ENCODE results near the gene CCDC198. TPM values are rescaled to one million over a fixed set of nuclear protein-coding genes. Genes with fewer than 3 reads are reported as not detected.

Gene CCDC198
- total RNA-seq, 1 donor from 2014 or later: 178 TPM

DNA sequence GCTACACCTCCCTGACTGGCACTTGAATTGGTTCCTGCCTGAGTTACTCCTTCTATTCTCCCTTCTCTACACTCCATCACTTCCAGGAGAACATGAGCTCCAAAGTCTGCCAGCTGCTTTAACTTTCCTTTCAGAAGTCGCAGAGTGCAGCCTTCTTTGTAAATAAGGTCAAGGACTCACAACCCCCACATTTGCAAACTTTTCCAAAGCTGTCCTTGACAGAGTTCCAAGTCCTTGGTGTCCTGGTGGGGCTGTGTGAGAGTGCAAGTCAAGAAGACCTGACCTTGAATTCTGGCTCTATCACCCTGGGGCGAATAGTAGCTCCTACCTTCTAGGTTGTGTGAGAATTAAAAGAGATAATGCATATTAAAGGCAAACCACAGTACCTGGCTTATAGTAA, 15.6 kb downstream of the CCDC198 start:
- Mint-ChIP-seq H3K27me3 (no peaks in the 10 kb centered on the region), H3K4me1 (ENCODE audit: low read depth) (peaks cover 8% of the 10 kb centered on the region), H3K4me3 (ENCODE audit: low read depth) (no peak overlapping the region), H3K9me3 (ENCODE audit: low read depth) (peaks cover 6% of the 10 kb centered on the region), H3K36me3 (ENCODE audit: insufficient read depth) (peaks cover 48% of the 10 kb centered on the region), H3K27ac (no peak overlapping the region)
- DNase-seq (ENCODE audit: low spot score, unreplicated experiment): no peak
- TF ChIP-seq, protein P1, sequence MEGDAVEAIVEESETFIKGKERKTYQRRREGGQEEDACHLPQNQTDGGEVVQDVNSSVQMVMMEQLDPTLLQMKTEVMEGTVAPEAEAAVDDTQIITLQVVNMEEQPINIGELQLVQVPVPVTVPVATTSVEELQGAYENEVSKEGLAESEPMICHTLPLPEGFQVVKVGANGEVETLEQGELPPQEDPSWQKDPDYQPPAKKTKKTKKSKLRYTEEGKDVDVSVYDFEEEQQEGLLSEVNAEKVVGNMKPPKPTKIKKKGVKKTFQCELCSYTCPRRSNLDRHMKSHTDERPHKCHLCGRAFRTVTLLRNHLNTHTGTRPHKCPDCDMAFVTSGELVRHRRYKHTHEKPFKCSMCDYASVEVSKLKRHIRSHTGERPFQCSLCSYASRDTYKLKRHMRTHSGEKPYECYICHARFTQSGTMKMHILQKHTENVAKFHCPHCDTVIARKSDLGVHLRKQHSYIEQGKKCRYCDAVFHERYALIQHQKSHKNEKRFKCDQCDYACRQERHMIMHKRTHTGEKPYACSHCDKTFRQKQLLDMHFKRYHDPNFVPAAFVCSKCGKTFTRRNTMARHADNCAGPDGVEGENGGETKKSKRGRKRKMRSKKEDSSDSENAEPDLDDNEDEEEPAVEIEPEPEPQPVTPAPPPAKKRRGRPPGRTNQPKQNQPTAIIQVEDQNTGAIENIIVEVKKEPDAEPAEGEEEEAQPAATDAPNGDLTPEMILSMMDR (IDR thresholded peaks at IDR 0.05; ENCODE audit: unreplicated experiment): no peak

DNA sequence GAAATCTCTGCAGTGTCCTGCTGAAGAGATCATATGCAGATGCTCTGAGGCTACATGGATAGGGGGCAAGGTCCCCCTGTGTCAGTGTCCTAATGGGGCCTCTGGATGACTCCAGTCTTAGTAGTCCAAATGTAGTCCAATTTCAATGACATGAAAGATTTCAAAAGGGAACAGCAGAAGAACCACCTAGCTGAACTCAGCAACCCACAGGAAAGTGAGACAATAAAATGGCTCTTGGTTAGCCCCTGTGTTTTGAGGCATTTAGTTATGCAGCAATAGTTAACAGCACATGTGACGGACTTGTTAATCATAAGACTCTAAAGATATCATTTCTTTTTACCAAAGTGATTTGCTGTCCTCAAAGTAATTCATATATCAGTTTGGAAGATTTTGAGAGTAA, 22.7 kb downstream of the CCDC198 start:
- TF ChIP-seq, protein P1 (IDR thresholded peaks at IDR 0.05; ENCODE audit: unreplicated experiment): no peak
- no peaks in the 10 kb centered on the region for H3K27me3 Mint-ChIP-seq
- H3K4me1 Mint-ChIP-seq (ENCODE audit: low read depth): peaks cover 5% of the 10 kb centered on the region
- peaks cover 10% of the 10 kb centered on the region for H3K9me3 Mint-ChIP-seq (ENCODE audit: low read depth)
- no peak overlapping the region for H3K27ac Mint-ChIP-seq
- no peak for DNase-seq (ENCODE audit: low spot score, unreplicated experiment)
- no peak overlapping the region for H3K4me3 Mint-ChIP-seq (ENCODE audit: low read depth)
- H3K36me3 Mint-ChIP-seq (ENCODE audit: insufficient read depth): peaks cover 54% of the 10 kb centered on the region

DNA sequence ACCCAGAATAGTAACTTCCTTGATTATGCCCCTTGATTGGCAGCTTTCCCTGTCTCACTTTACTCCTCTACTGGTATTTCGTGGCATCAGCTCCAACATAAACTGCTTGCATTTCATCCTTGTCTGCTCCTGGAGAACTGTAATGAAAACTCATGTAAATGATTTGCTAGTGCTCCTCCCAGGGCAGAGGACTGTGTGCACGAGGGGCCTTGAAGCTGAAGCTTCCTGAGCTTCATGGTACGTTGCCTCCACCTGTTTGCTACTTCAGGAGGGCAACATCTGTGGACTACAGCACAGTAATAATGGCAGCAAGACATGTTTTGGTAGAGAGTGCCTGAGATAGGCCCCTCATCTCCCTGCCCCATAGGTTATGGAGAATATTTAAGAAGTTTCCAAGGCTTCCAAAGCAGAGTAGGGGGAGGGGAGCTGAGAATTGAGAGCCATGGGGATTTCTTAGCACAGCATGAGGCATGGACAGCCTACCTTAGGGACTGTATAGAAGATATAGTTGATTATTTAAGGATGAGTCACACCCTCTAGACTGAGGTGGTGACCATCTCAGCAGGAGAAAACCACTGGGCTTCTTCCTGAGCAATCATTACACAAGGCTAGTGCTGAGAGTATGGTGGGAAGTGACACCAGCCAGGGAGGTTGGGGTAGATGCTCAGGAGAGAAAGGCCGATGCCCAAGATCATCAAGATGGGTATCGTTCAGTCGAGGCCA, 29.5 kb downstream of the CCDC198 start:
- Mint-ChIP-seq H3K4me3 (ENCODE audit: low read depth) (no peak overlapping the region), H3K4me1 (ENCODE audit: low read depth) (no peaks in the 10 kb centered on the region), H3K27ac (no peak overlapping the region), H3K9me3 (ENCODE audit: low read depth) (peaks cover 10% of the 10 kb centered on the region), H3K27me3 (no peaks in the 10 kb centered on the region), H3K36me3 (ENCODE audit: insufficient read depth) (peaks cover 26% of the 10 kb centered on the region)
- DNase-seq (ENCODE audit: low spot score, unreplicated experiment): no peak
- TF ChIP-seq, protein P1 (IDR thresholded peaks at IDR 0.05; ENCODE audit: unreplicated experiment): no peak

DNA sequence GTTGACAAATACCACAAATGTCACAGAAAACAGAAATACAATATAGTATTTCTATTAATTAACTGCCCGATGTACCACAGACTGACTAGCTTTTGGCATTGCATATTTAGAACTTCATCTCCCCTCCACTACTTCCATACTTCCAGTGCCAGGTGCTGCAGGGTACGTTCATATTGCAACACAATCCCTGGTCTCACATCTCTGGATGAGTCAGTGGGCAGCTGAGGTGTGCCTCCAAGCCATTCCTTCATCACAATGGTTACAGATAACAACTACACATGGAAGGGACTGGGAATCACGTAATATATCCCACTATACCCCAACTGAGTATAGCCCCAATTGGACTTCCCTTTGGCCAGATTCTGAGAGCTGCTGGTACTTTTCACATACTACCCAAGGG, 31.1 kb downstream of the CCDC198 start:
- no peak overlapping the region for H3K4me3 Mint-ChIP-seq (ENCODE audit: low read depth)
- H3K27ac Mint-ChIP-seq: no peak overlapping the region
- no peaks in the 10 kb centered on the region for H3K4me1 Mint-ChIP-seq (ENCODE audit: low read depth)
- no peaks in the 10 kb centered on the region for H3K27me3 Mint-ChIP-seq
- peaks cover 12% of the 10 kb centered on the region for H3K36me3 Mint-ChIP-seq (ENCODE audit: insufficient read depth)
- H3K9me3 Mint-ChIP-seq (ENCODE audit: low read depth): peaks cover 7% of the 10 kb centered on the region
- DNase-seq (ENCODE audit: low spot score, unreplicated experiment): no peak
- TF ChIP-seq, protein P1 (IDR thresholded peaks at IDR 0.05; ENCODE audit: unreplicated experiment): no peak

DNA sequence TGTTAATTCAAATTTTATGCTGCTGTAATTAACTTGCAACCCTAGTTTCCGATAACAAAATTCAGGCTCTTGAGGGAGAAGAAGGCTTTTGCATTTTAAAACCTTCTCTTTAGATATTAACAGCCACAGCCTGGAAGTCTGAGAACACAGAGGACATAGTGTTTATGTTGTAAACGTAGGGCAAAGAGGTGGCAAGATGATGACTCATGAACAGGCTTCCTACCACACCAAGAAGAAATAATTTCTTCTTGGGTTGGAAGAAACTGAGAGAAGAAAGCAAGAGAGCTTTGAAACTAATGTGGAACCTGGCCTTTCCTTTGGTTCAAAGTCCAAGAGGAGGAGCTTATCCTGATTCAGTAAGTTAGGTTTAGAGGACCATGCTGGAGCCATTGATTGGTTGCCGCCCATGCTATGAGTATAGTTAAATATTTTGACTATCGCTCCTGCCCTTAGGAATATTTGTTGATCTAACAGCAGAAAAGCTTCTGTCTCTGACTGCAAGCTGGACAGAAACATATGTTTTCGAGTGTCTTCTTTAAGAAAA, 31.8 kb downstream of the CCDC198 start:
- H3K4me1 Mint-ChIP-seq (ENCODE audit: low read depth): no peaks in the 10 kb centered on the region
- no peaks in the 10 kb centered on the region for H3K27me3 Mint-ChIP-seq
- H3K4me3 Mint-ChIP-seq (ENCODE audit: low read depth): no peak overlapping the region
- H3K27ac Mint-ChIP-seq: no peak overlapping the region
- peaks cover 7% of the 10 kb centered on the region for H3K9me3 Mint-ChIP-seq (ENCODE audit: low read depth)
- no peak for DNase-seq (ENCODE audit: low spot score, unreplicated experiment)
- peaks cover 11% of the 10 kb centered on the region for H3K36me3 Mint-ChIP-seq (ENCODE audit: insufficient read depth)
- TF ChIP-seq, protein P1 (IDR thresholded peaks at IDR 0.05; ENCODE audit: unreplicated experiment): no peak

All from progenitor cell of endocrine pancreas (in vitro differentiated cells).